ENCODE measurements around the gene TMTC1.

GRCh38 chr12:29565727-29566126 lies 218.0 kb downstream of the TMTC1 start:
- TF ChIP-seq CTCF (IDR thresholded peaks at IDR 0.05 in 2 of 3, conservative IDR thresholded peaks at IDR 0.05 in 1 of 3; ENCODE audit: insufficient read depth in 2 of 3, low read depth in 1 of 3, low read length in 3 of 3) (no peak), ZFX (CRISPR knock-in tag; IDR thresholded peaks at IDR 0.05) (no peak), GATAD2B (IDR thresholded peaks at IDR 0.05; ENCODE audit: borderline replicate concordance) (no peak), TARDBP (IDR thresholded peaks at IDR 0.05) (no peak), TAF9B (IDR thresholded peaks at IDR 0.05; ENCODE audit: partially characterized antibody) (no peak), SMARCE1 (IDR thresholded peaks at IDR 0.05) (no peak), HDGF (IDR thresholded peaks at IDR 0.05) (no peak)

Measured in K562 (cell line).